Femur (tissue), 1 donor: ENCODE results near the gene MSI2.

ENCODE experiments used
- DNase-seq: peaks from one replicate; pipeline ENCODE4 v3.0.0-alpha.2; 2017

Gene MSI2

DNA sequence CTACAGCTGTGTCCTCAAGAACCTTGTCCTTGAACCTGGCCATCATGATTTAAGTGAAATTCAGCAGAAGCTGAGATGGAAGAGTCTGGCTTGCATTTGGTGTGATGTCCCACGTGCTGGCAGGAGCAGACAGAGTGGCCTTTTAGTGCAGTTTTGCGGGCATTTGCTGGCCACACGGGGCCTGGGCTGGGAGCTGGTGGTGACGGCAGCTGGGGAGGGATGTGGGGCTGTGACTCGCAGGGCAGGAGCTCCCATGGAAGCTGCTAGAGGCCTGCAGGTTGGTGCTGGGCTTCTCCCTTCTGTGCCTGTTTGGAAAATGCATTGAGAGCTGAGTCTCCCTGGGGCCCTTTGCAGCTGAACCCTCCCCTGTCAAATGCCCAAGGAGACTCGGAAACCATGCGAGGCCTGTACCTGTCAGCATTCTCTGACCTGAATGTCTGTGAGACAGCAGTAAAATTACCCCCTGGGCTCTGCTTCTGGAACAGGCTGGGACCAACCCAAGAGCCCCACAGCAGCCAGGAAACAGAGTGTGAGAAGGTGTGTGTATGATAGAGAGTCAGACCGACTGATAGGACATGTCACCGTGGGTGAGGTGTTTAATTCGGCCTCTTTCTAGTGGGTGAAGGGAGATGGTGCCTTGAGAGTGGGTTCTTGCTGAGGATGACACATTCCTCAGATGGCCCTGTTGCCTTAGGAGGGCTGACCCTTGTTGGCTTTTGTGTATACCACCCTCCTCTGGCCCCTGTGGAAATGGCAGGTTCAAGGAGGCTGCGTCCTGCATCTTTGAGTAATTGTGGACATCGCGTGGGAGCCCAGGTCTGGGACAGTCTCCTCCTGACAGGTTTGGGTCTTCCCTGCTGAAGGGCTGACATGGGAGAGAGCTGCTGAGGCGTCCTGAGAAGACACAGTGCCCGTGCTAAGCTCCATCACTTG lies 145.5 kb downstream of the MSI2 start:
- no peak for DNase-seq

DNA sequence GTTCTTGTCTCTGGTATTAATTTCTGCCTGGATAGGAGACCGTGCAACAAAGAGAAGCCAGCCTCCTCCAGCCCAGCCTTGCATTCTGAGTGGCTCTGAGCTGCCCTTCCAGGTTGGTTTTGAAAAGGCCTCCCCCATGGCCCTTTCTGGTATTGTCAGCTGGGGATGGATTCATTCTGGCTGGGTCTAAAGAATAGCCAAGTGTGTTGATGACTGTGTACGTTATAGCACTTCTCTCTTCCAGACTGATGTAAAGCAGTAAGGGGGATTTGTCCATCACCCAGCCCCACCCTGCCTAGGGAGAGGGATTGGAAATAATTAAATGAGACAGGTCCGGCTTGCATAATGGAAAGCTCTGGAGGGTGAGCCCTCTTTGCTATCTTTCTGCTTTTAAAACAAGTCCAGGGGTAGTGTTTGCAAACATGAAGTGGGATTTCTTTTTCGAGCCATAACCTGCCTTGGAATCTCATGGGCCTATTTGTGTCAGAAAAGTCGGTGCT lies 146.4 kb downstream of the MSI2 start:
- DNase-seq, result no peak

GRCh38 chr17:57403236-57403635 lies 146.9 kb downstream of the MSI2 start:
- no peak for DNase-seq

DNA sequence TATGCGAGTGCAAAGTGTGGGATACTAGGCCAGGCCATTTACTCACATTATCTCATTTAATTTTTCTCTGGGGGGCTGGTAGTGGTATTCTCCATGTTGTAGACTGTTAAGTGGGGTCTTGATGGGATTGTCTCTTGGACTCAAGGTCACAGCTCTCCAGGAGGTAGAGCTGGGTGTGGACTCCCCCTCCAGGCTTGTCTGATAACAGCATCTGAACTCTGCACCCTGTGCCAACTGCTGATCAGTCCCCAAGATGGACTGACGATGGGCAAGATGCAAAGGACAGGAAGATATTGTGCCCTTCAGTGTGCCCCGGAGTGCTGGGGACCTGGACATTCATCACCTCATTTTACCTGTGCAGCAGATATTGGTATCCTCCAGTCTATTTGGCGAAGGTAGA lies 147.8 kb downstream of the MSI2 start:
- no peak for DNase-seq

DNA sequence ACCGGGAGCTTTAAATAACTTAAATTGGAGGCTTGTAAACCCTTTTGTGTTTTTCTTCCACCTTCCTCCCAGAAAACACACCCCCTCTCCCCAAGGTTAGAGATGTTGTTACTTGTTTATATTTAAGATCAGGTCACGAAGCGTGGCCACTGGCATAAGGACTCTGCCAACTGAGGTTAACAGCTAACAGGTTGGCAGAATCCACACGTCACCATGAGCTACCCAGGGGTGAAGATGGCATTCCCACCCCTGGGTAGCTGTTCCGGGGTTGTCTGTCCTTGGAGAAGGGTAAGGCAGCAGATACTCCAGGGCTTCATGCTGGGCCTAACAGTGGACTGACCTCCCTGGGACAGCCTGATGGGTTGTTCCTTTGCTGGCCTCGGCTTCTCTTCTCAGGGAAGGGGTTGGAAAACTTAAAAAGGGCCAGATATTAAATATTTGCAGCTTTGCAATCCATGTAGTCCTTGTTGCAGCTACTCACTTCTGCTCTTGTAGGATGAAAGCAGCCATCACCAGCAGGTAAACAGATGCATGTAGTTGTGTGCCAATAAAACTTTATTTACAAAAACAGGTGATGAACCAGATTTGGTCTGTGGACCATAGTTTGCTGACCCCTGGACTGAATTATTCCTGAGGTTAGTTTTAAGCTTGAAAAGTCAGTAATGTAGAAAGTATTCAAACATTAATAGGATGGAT lies 148.6 kb downstream of the MSI2 start:
- DNase-seq, result no peak

DNA sequence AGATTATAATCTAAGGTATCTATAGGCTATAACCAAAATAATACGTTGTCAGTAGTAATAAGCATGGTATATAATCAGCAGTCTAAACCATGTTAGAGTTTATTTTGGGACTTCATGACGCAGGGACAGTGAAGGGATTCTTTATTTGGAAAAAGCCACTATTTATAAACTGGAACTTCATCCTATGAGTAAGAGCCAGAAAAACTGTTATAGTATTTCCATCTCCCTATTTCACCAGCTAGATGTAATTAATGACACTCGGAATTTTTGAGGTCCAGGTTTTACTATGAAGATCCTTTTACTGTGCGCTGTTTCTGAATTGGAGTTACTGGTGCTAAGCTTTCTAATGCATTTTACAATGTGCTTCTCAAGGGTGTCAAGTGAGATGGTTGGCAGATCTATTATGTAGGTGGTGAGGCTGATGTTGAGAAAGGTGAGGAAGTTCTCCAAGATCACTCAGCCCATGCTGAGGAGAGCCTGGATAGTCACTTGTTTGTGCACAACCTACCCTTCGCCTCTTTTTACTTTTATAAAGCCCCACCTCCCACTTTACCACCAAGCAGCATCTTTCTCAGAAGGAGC lies 149.3 kb downstream of the MSI2 start:
- no peak for DNase-seq

GRCh38 chr17:57406131-57406980 lies 150.0 kb downstream of the MSI2 start:
- DNase-seq, result no peak

- no peak for DNase-seq
Measured at GRCh38 chr17:57406981-57407286, 150.6 kb downstream of the MSI2 start.

DNA sequence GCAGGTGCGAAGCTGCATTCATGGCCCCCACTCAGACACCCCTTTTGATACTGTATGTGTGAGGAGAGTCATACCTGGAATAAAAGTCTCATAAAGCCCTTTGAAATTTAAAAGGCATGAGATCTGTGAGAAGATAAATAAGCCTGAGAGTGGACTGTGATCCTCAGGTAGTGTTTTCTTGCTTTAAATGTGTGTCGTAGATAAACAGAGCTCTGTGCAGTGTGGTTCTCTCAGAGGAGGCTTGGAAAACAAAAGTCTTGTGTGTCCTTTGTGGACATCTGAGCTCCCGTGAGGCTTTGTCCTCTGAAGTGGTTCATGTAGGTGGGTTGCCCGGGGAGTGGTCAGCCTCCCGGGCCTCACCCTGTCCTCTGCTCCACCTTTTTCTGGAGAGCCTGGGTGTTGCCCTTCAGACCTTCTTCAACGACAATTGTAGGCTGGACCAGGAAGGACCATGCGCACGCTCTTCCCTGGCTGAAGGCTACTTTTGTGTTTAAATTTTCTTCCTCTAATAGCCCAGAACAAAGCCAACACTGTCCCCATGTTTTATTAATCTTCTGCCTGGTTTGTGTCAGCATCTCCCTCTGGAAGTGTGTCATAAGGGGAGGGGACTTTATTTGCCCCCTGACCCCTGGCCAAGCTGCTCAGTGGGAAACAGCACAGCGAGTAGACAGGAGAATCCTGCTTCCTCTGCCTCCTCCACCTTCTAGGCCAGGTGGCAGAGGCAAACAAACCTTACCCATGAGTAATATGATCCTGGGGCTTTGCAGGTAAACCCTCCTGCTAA lies 151.2 kb downstream of the MSI2 start:
- DNase-seq, result no peak

- no peak for DNase-seq
Measured at GRCh38 chr17:57408071-57408811, 151.9 kb downstream of the MSI2 start.

GRCh38 chr17:57410169-57410568 lies 153.8 kb downstream of the MSI2 start:
- no peak for DNase-seq

GRCh38 chr17:57412520-57413096 lies 156.3 kb downstream of the MSI2 start:
- DNase-seq, result no peak

DNA sequence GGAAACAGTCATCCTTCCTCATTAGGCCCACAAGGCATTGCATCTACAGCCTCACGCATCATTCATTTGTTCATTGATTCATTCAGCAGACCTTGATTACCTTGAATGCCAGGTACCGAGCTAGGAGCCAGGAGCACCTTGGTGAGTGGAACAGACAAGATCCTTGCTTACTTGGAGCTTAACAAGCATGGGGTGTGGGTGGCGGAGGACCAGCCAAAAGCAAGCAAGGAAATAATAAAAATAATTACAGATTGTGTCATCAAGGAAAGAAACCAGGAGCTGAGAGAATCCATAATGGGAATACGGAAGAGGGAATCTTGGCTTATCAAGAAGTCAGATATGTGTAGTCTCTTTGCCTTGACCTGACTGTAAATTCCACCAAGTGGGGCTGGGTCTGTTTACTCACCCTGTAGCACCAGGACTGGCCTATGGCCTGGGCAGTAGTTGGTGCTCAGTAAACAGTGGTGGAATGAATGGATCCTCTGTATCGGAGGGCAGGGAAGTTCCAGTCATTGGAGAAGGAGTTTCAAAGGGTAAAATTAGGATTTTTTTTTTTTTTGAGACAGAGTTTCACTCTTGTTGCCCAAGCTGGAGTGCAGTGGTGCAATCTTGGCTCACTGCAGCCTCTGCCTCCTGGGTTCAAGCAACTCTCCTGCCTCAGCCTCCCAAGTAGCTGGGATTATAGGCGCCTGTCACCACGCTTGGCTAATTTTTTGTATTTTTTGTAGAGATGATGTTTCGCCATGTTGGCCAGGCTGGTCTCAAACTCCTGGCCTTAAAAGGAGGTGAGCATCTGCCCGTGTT lies 157.7 kb downstream of the MSI2 start:
- no peak for DNase-seq

- DNase-seq, result no peak
Measured at GRCh38 chr17:57415751-57416207, 159.5 kb downstream of the MSI2 start.

GRCh38 chr17:57416369-57416768 lies 160.0 kb downstream of the MSI2 start:
- no peak for DNase-seq

- DNase-seq, result no peak
Measured at GRCh38 chr17:57417956-57418355, 161.6 kb downstream of the MSI2 start.

DNA sequence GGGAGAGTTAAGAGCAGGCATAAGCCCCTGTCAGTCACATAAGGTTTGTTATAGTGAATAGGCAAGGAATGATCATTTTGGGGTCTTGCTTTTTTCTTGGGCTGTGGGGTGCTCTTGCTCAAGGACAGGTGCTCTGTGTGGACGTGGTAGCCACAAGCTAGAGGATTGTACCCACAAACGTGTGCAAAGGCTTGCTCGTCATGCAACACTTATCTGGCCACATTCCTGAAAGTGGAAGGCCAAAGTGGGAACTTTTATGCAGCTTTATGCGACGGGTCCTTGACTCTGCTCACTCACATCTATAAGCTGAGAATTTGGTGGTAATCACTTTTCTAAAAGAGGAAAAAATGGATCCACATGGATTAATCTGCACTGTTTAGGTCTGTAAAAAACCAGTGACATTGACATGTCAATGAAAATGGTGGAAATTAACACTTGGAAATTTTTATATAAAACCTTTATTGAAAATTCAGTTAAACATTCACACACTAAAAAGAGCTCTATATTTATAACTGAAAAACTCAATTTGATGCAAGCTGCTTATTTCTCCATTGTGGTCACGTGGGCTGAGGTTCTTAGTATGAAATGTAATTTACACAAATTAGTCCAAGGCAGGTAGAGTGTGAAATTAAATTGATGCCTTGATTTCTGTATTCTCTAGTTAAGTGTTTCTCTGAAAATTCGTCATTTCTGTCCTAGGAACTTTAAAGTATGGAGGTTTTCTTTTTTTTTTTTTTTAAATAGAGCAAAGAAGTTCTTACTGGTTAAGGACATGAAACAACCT lies 162.3 kb downstream of the MSI2 start:
- no peak for DNase-seq

DNA sequence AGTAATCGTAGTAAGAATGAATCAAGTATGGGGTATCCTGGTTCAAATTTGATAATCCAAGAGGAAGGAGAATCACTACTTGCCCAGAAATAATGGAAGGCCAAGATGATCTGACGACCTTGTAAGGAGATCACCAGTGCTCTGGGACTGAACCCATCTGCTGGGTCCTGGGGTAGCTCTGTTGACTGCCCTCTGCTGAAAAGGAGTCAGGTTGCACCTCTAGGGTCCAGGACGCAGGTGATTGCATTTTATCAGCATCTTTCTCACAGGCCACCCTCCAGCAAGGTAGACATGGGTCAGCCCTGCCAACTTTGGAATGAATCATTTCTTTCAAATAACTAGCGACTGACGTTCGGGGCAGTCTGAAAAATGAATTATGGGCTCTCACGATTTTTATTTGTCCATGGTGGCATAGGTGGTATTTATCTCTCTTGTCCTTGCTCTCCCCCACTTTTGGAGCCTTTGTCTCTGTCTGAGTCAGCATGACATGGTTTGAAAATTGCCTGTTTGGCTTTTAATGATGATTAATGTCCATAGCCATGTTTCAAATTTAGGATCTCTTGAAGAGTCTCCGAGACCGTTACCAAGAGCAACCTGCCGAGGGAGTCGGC lies 163.7 kb downstream of the MSI2 start:
- DNase-seq, result no peak
